ENCODE results near the gene ZRANB1.
"Not testable (repeated sequence)": the region's sequence is repeated elsewhere in the genome, so short reads cannot be mapped to it uniquely, and the experiment has no call there.

The ZRANB1 gene

DNA sequence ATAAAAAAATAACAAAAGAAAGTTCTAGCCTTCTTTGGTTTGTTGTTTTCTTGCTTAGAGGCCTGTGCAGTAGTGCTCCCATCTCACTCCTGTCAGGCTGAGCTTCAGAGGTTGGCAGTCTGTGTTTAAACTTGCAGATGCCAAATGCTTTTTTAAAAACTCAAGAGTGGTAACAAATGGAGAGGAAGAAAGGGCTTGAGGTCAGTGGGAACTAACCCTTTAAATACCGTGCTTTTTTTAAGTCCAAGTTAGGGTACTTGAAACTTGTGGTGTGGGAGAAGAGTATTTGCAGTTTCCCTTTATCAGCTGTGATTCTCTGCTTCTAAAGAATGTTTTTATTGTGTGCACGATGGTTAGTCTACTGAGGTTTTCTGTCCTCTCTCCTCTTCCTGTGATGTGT is 29.4 kb downstream of the ZRANB1 start:
- DNase-seq: no peak

DNA sequence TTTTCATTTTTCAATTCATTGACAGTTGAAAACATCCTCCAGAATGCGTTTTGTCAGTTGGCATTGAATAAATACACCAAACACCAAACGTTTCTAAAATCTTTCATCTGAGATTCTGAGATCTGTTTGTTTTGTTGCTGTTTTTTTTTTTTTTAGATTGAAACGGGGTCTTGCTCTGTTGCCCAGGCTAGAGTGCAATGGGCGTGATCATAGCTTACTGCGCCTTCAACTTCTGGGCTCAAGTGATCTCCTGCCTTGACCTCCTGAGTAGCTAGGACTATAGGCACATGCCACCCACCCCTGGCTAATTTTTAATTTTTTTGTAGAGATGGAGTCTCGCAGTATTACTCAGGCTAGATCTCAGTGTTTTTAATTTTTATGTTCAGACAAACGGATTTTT is 30.7 kb downstream of the ZRANB1 start:
- DNase-seq: no peak

DNA sequence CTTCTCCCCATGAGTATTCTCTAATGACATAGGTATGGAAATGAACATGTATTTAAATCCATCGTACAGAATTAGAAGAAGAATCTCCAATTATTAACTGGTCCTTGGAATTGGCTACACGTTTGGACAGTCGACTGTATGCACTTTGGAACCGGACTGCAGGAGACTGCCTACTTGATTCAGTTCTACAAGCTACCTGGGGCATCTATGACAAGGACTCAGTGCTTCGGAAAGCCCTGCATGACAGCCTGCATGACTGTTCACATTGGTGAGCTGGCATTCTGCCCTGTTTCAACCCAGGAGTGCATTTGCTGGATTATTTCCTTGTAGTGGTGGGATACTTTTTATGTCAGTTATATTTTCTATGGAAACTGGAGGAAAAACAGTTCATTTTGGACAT is 32.2 kb downstream of the ZRANB1 start:
- DNase-seq: no peak

DNA sequence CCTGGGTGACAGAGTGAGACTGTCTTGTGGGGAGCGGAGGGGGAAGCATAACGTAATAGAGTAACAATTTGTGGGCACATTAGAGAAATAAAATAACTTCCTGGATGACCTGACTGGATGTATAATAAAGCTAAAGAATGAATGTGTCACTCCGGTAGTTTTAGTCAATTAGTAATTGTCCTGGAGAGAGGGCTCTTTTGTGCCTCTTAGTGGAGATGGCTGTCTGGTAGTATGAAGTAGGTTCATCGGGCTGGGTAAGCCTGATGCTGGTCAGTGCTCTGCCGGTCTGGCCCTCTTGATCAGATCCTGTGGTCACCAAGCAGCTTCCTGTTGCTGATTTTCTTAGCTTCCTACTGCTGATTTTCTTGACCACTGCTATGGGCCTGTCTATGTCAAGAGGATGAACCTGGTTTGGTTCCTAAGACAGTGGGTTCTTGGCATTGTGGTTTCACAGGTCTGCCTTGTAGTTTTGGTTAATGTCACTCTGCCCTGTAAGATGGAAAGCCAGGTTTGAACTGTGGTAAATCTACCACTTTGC is 34.1 kb downstream of the ZRANB1 start:
- DNase-seq: no peak

DNA sequence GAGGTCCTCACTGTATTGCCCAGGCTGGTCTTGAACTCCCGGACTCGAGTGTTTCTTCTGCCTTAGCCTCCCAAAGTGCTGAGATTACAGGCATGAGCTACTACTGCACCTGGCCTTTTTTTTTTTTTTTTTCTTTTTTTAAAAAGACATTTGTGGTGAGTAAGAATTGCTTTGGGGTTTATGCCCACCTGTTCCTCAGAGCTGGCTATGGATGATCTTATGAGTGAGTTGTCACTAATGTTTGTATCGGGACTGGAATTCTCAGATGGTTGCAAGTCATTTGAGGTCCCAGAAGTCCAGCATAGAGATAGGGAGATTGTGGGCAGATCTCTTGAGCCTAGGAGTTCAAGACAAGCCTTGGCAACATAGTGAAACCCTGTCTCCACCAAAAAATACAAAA is 35.2 kb downstream of the ZRANB1 start:
- no peak for DNase-seq

DNA sequence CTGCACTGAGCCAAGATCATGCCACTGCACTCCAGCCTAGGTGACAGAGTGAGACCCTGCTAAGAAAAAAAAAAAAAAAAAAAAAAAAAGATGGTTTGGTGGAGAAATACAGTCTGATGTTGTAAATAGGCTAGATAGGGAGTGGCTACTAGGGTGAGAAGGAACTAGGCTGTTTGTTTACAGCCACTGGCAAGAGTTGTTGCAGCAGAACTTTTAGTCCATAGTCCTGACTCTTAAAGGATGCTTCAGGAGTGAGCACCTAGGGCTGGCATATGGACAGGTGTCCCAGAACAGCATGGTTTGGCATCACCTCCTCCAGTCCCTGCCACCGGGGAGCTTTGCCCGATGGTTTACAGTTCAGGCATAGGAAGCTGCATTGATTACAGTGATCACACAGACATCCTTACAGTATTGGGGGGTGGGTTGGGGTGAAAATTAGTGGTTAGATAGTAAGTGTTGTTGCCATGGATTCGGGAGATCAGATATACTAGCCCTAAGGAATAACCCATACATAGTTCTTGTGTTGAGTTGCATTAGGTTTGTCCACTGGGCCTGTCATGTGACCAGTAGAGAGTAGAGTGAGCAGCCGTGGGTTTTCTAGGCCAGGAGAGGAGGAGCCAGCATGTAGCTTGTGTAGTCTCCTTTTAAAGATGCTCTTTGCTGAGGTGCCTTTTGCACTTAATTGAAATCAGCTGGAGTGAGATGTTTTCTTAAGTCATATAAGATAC is 35.9 kb downstream of the ZRANB1 start:
- no peak for DNase-seq

DNA sequence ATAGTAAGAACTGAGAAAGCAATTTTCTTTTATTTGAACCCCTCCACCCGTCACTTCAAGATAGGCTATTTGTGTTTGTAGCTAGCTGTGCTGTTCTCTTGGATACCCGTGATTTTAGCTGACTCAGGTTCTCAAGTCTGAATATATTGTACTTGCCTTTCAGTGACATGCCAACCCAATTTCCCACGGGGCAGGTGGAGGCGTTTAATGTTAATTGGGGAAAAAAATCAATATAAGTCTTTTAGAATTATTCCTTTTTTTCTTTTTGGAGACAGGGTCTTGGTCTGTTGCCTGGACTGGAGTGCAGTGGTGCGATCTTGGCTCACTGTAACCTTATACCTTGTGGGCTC is 36.4 kb downstream of the ZRANB1 start:
- DNase-seq: no peak

DNA sequence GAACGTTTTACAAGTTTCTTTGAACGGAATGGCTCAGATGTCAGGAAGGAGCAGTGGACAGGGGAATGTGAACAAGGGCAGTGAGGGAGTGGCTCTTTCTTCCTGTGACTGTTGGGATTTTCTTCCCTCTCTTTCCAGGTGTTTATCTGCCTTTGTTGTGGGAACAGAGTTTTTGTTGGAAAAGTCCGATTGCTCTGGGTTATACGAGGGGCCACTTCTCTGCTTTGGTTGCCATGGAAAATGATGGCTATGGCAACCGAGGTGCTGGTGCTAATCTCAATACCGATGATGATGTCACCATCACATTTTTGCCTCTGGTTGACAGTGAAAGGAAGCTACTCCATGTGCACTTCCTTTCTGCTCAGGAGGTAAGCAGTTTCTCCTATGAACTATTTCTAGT is 41.4 kb downstream of the ZRANB1 start:
- DNase-seq: no peak

DNA sequence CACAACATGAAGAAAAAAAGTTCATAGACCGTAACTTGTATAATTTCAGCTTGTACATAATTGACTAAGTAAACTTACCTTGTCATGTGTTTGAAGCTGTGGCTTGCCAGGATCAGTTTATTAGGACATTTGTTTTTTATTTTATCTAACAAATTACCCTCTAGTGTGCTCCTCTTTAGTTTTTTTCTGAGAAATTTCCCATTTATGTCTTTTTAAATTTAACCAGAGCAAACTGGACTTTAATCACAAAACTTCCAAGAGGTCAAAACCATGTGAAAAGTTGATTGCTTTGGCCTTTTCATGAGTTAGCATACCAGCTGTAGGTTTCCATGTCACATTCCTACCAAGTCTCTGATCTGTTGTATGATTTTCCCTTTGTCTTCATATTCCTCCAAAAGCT is 42.5 kb downstream of the ZRANB1 start:
- DNase-seq: no peak

DNA sequence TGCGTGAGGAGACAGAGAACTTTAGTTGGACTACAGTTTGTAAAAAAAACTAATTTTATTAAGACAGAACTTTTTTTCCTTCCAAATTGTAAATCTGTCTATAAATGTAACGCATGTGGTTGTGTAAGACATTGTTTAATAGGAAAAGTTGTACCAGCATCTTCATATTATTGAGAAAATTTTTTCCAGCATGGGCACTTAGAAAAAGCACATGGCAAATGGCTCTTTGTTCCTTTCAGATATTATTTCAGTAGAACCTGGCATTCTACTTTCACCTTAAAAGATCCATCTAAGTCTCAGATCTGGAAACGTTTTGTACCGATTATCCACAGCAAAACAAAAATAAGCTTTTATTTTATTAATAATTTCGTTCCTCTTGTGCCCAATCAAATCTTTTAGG is 43.2 kb downstream of the ZRANB1 start:
- DNase-seq: no peak

DNA sequence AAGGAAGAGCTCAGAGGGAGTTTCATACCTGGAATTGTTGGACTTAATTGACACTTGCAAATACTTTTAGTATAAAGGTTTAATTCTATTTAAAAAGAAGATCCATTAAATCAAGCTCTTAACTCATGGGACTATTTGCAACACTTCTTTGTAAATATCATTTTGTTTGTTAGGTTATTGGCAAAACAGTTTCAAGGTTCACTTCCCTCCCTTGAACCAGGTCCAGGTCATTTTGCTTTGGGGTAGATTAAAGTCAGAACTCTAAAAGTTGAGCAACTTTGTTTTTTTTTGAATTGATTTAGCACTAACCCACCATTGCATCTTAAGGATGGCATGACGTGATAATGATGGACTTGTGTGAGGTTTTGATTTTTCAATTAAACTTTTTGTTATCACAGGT is 45.9 kb downstream of the ZRANB1 start:
- DNase-seq: no peak

DNA sequence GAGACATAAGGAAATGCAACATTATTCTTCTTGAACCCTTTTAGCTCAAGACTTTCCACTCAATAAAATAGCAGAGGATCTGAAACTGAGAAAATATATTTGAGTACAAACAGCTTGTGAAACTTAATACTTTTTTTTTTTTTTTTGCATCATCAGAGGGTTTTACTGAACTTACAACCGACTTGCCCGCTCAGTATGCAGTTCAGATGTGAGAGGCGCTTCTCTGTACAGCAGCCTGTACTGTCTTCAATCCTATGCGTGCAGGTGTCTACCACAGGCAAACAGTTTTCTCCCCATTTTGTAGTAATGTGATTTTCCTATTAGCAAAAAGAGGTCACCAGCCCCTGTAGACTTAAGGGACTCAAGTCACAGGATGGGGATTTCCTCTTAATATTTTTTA is 46.8 kb downstream of the ZRANB1 start:
- DNase-seq: not testable (repeated sequence)

DNA sequence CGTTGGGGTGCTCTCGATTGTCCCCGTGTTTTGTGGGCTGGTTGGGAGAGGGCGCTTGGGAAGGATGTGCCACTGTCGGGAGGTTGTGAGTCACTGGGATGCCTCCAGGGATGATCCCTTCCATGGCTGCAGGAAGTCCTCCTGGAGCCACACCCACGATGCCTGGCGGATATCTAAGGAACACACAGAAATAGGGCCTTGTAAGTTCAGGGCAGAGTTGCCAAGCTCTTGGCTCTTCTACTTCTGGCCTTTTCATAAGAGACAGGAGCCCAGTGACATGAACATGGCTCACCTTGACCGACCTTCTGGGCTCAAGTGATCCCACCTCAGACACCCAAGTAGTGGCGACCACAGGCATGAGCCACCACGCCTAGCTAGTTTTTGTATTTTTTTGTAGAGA is 47.6 kb downstream of the ZRANB1 start:
- DNase-seq: no peak

DNA sequence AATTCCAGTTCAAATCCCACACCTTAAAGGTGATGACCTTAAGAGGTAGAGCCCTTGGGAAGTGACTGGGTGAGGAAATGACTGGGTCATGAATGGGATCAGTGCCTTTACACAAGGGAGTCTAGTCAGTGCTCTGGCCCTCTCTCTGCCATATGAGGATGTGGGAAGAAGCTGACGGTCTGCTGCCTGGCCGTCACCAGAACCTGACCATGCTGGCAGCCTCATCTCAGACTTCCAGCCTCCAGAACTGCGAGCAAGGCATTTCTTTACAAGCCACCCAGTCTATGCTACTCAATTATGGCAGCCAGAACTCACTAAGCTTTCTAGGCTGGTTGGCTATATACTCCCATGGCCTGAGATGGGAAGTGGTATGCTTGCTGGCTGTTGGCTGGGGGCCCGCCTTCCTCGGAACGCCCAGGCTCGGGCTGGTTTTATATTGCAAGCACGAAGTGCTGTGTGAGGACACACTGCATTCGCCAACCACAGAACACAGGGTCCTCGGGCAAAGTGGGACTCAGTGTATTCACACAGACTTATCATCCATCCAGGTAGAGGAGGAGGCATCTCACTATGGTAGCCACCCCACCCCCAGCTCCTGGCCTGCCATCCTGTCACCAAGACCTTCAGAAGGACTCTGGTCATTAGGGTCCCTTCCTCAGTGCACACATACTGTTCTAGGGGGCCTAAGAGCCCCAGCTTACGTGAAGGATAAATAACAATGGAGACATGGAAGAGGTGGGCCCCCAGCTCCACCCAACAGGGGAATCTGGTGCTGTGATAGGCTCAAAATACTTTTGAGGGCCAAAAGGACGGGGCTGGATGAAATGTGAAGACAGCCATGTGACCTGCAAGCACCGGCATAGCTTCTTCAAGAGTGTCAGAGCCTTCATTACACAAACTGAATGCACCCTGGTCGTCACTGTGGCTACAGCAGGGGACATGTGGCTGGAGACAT is 49.0 kb downstream of the ZRANB1 start:
- no peak for DNase-seq

DNA sequence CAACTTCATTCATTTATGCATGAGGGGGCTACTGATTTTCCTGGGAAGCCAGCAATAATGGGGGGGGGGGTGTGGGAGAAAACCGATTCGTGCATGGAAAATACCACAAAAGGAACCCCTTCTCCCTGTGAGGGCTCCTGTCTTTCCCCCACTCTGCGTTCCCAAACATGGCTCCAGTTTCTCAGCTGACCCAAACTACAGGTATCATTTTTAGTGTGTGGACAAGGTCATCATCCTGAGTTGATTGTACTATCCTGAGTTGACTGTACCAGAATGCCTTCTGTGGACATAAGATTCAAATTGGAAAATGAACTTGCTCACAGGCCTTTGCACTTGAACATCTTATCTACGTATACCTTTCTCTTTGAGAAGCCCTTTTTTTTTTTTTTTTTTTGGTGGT is 49.9 kb downstream of the ZRANB1 start:
- DNase-seq: no peak

DNA sequence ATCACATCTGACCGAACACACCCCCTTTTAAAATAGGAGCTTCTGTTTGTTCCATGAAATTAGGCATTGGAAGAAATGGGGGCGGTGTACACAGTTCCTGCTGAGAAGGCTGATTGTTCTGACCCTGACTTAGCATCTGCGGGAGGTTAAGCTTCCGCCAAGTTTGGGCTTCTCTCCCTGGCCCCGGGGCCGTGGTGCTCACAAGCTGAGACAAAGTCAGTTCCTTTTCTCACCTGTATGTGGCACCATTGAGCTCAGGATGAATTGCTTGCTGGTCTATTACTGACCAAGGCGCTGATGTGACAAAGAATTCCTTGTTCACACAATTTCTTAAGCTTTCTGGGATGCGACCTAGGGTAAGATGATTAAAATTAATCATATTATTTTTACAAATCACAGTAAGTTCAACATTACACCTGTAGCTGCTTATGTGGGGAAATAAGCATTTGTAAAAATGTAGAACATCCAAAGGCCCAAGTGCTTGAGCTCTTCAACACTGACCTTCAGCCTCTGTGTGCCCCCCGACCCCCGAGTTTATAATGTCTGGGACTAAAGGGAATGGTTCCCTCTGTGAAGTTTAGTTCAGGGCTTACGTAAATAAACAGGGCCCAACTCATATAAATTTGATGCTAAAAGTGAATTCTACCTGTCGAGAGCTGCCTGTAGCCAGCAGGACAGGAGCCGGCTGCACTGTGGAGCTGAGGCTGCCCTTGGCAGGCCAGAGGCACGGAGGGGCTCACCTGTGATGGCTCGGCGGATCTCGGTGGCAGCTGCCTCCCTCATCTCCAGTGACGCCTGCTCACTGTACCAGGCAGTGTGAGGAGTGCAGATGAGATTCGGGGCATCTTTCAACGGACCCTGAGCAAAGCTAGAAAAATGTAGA is 50.8 kb downstream of the ZRANB1 start:
- DNase-seq: peak; percentile 7

DNA sequence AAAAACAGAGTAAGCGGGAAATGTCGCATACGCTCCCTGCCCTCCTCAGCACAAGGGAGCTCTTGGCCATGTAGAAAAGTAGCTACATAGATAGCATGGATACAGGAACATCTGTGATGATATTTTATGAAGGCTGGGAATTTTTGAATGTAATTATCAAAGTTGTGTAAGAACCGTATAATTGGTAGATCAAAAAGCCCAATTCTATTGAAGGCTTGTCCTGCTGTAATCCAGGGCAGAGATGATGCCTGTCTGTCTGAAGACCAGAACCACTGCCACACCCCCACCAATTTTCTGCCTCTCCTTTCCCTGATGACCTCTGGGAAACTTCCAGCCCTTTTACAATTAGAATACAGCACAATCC is 51.4 kb downstream of the ZRANB1 start:
- DNase-seq: no peak

DNA sequence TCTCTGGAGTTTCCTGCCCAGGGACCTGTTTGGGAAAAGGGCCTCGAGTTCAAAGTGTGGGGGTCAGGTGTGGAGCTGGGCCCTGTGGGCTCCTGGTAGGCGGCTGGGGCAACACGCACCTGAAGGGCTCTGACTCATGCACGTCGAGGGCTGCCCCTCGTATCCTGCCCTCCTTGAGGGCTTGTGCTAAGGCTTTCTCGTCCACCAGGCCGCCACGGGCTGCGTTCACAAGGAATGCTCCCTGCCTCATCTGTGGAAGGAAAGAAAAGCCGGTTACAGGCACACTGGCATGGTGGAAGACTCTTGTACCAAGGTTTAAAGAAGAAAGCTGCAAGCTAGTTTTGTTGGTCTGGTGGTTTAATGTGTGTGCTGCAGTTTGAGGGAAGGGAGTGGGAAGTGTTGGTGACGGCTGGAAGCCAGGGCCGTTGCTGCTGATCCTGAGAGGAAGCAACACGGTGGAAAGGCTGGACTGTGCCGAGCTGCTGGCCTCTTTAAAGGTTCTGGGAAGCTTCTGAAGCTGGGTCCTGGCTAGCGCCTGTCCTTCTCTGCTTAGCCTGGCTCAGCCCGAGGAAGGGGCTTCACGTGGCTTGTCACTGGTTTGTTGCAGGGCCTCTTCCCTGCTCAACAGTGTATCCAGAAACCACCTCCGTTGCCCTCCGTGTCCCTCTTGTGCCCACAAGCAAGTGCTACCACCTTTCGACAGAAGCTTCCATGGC is 52.0 kb downstream of the ZRANB1 start:
- no peak for DNase-seq

DNA sequence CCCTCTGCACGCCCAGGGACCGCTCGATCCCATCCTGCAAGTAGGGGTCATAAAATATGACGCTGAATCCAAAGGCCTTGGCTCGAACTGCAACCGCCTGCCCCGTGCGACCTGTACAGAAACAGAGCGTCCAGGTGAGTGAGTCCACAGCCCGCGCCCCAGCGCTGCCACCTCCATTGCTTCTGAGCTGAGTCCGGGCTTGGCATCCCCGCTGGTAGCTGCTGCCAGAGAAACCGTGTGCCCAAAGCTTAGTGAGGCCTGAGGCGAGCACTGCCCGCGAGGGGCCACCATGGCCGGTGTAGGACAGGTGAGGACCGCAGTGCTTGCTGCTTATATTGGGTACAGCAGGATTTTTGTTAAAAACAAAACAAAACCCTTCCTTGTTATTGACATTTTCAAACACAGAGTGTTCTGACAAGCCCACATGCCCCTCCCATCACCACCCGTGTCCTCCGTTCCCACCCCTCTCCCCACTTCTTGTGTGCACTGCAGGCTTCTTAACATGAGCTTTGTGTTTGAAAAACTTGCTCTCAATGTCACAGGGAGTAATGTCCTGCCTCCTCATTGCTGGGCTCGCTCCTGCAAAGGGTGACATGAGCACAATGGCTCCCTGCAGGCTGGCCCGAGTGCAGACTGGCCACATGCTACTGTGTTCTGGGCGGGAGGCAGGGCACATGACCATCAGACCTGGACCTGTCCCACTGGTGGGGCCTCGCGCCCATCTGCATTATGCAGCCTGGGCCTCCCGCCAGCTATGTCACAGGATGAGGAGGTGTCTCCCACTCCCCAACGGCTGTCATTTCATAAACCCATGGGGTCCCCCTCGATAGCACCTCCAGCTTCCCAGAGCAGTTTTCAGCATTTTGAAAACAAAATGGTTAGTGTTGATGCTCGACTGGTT is 52.9 kb downstream of the ZRANB1 start:
- no peak for DNase-seq

DNA sequence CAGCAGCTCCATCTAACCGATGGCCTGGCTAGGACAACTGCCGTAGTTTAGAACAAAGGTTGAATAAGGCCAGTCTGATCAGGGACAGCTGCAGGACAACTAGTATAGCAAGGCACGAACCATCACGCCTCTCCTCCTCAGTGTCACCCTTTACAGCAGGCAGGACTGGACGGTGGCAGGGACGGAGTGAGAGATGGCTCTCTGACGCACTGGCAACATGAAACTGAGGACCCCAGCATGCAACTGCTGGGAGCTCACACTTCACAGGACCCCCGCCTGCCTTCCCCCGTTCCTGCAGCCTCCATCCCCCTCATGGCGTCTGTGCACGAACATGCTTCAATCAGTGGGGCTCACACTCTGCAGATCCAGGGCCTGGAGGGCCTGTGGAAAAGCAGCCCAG is 53.7 kb downstream of the ZRANB1 start:
- DNase-seq: no peak

DNA sequence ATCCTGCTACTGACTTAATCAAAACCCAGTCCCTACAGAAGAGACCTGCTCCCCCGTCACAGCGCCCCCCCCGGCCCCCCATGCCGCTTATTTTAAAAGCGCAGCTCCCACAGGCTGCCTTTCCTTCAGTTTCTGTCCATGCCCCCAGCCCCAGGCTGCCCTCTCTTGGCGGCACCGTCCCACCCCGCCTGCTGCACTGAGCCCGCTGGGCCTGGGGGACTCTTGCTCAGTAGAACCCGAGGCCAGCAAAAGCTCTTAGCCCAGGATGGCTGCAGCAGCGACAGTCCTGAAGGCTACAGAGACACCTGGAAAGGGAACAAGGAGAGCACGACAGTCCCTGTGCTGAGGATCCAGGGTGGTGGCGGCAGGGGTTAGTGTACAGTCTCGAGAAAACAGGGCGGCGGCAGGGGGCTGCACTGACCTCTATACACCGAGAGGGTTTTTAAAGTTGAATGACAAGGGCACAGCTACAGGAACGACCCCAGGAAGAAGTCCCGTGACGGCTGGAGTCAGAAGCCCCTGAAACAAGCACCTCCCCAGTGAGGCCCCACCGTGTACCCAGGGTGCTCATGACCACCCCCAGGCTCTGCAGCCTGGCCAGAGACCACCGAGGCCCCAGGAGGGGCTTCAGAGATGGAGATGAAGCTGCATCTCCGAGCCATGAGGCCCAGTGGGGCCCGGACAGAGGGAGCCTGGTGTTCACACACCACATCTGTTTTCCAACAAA is 54.4 kb downstream of the ZRANB1 start:
- DNase-seq: no peak

Data from DMS 273 treated with DMSO at 0.1 percent for 48 hours (cell line).